HG02798 (cell line): ENCODE results near the gene PILRA.
"Not testable (repeated sequence)": the region's sequence is repeated elsewhere in the genome, so short reads cannot be mapped to it uniquely, and the experiment has no call there.

ENCODE experiments used
- ATAC-seq: cut with Tn5 transposase; IDR thresholded peaks from one replicate; pipeline ENCODE4 v1.9.1; 2021; ENCODE audit warnings: mild to moderate bottlenecking; ENCODE audit not compliant: unreplicated experiment, poor library complexity

The PILRA gene

DNA sequence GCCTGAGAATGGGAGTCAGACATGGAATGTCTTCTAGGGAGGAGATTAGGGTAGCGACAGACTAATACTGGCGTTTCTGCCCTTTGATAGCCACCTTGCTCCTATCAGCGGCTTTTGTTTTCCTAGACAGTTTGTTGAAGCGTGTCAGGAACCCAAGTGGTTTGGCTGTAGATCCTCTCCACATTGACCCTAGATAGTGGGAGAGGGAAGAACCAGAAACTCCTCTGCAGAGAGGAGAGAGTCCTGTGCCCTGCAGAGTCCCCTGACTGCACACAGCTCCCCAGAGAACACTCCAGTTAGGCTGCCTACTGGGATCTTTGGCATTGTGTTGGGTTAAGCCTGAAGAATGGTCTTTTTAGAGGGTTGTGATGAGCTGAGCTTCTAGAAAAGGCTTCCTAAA is 58.8 kb downstream of the PILRA start:
- no peak for ATAC-seq

DNA sequence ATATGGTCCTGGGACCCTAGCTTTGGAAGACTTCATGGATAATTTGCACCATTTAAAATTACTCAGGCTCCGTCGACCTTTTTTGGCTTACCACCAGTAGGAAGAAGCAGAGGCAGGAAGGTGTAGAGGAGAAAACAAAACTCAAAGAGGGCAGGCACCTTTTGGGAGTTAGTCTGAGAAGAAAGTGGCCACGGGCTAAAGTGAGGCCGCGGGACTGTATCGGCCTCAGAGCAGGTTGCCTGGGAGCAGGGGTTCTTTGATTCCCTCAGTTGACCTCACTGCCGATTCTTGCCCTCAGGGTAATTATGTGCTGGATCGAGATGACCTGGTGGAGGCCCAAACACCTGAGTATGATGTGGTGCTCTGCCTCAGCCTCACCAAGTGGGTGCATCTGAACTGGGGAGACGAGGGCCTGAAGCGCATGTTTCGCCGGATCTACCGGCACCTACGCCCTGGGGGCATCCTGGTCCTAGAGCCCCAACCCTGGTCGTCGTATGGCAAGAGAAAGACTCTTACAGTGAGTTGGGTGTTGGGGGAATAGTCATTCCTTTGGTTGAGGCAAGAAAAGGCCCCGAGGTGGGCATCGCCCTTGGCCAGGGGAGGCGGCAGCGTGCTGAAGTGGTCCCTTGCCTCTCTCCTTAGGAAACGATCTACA is 59.5 kb downstream of the PILRA start:
- no peak for ATAC-seq

DNA sequence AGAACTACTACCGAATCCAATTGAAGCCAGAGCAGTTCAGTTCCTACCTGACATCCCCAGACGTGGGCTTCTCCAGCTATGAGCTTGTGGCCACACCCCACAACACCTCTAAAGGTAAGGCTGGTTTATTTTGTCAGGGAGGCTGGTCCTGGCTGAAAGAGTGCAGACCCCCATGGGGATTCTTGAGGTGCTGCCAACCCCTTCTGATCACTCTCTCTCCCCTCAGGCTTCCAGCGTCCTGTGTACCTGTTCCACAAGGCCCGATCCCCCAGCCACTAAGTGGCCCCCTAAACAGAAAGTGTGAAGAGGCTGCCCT is 59.9 kb downstream of the PILRA start:
- ATAC-seq, result no peak

DNA sequence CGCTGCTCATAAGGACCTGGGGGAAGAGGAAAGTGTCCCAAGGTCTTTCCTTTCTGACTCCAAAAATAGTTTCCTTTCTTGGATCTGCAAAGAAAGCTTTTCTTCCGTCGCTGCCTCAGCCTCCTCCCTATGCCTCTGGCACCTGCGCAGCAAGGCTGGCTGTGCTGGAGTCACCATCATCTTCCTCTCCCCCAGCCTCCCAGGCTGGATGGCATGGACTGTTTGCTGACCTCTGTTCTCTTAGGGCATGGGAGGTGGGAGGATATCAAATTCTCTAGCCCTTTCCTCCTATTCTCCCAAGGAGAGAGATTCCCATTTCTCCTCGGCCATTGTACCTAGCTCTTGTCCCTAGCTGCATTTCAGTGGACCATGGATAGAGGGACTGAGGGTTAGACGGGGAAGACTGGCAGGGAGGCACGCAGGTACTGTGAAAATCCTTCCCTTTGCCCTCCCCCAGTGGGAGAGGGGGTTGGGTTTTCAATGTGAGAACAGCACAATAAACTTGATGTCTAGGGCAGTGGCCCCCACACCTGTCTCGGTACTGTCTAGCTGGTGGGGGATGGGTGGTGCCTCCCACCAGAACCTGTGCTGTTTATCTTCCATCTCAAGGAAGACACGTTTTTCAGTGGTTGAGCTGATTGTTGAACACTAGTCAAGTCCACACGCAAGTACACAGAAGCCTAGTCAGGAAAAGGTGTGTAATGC is 60.5 kb downstream of the PILRA start:
- no peak for ATAC-seq

DNA sequence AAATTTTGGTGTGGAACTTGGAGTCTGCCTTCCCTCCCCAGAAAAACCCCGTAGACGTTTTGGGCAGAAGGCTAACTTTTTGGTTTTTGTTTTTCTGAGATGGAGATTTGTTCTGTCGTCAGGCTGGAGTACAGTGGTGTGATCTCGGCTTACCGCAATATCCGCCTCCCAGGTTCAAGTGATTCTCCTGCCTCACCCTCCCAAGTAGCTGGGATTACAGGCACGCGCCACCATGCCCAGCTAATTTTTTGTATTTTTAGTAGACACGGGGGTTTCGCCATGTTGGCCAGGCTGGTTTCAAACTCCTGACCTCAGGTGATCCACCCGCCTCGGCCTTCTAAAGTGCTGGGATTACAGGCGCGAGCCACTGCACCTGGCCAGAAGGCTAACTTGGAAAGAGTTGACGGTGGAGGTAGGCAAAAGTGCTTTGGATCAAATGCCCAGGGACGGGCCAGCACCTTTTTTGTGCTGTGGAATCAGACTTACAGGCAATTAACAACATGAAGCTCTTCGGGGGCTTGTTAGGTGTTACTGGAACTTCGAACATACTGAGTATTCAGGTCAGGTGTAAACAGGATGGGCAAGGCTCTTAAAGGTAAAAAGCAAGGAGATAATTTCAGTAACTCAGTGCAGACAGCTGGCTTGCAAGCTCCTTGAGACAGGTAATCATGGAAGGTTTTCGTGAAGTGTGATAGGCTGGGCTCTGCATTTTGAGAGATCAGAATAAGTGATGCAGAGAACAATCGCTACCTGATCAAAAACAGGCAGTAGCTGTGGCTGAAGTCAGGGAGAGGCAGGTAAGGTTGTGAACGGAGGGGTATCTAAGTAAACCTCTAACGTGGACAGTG is 61.2 kb downstream of the PILRA start:
- ATAC-seq, result no peak

DNA sequence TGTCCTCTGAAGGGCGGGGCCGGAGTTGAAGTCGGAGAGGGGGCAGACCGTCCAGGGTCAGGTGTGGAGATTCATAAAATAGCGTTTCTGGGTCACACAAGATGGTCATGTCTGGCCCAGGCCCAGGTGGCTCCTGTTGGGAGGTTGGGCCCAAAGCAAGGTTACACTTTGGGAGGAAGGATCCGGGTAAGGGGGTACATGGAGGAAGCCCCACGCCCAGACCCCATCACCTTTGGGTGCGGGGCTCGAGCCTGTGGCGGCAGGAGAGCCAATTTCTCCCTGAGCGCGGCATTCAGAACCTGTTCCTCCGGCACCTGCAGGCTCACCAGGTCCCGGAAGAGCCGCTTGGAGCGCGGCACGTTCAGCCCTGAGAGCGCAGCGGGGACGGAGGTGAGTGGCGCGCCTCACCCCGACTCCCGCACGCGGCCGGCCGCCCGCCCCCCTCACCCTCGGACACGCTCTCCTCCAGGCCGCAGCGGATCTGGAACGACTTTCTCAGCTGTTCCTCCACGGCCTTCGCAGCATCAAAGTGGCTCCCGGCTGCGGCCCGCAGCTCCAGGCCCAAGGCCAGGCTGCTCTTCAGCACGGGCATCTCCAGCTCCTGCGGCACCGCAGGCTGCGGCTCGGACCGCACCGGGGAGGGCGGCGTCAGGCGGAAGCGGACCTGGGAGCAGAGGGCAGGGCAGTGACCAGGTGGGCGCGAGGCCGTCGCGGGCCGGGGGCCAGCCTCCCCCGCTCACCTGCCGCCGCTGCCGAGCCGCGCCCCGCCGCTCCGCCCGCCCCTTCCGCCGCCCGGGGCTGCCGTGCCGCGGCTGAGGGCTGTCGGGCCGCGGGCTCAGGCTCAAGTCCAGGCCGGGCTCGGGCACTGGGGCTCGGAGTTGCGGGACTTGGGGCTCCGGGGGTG is 62.4 kb downstream of the PILRA start:
- ATAC-seq, result peak; percentile 28

DNA sequence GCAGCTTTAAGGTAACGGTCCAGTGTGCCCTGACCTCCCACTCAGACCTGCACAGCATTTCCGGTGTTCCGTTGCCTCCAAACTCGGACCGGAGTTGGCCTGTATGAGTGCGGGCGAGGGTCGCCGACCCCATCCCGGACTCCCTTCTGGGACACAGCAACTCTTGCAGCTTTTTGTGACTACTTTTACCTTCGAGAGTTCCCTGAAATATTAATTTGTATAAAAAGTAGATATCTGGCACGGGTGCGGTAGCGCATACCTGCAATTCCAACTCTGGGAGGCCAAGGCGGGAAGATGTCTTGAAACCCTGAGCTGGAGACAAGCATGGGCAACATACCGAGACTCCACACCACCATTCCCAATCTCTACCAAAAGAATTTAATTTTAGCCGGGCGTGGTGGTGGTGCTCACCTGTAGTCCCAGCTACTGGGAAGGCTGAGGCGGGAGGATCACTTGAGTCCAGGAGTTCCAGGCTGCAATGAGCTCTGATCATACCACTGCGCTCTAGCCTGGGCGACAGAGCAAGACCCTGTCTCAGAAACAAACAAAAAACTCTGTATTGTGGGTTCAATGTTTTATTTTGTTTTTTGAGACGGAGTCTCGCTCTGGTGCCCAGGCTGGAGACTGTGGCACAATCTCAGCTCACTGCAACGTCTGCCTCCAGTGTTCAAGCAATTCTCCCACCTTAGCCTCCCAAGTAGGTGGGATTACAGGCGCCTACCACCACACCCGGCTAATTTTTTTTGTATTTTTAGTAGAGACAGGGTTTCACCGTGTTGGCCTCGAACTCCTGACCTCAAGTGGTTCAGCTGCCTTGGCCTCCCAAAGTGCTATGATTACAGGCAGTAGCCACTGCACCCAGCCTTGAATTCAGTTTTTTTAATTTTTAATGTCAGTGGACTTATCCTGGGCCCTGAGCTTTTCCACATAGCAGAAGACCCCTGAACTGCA is 64.1 kb downstream of the PILRA start:
- no peak for ATAC-seq

DNA sequence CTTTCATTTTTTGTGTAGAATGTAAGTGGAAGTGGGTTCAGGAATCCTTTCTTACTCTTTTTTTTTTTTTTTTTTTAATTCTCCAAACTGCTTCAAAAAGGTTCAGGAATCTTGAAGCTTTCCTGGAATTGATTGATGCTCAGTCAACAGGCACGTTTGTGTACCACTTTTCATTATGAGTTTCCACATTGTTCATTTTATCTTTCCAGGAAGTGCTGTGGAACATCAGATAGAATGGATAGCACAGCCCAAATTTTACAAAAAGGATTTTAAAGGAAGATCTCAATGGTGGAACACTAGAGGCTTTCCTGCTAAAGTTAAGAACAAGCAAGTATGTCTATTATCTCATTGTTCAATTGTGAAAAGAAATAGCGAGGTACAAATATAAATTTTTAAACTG is 64.9 kb downstream of the PILRA start:
- ATAC-seq, result no peak

DNA sequence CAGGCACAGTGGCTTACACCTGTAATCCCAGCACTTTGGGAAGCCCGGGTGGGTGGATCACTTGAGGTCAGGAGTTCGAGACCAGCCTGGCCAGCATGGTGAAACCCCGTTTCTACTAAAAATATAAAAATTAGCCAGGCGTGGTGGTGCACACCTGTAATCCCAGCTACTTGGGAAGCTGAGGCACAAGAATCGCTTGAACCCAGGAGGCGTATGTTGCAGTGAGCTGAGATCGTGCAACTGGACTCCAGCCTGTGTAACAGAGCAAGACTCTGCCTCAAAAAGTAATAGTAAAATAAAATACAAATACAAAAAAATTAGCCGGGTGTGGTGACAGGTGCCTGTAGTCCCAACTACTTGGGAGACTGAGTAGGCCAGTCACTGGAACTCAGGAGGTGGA is 65.4 kb downstream of the PILRA start:
- not testable (repeated sequence) for ATAC-seq

DNA sequence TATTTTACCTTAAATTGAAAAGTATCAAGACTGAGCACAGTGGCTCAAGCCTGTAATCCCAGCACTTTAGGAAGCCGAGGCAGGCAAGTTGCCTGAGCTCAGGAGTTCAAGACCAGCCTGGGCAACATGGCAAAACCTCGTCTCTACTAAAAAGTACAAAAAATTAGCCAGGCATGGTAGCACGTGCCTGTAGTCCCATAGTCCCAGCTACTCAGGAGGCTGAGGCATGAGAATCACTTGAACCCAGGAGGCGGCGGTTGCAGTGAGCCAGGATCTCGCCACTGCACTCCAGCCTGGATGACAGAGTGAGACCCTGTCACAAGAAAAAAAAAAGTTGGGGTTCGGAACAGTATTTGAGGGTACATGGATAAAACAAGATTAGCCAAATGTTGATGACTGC is 66.0 kb downstream of the PILRA start:
- ATAC-seq, result not testable (repeated sequence)

DNA sequence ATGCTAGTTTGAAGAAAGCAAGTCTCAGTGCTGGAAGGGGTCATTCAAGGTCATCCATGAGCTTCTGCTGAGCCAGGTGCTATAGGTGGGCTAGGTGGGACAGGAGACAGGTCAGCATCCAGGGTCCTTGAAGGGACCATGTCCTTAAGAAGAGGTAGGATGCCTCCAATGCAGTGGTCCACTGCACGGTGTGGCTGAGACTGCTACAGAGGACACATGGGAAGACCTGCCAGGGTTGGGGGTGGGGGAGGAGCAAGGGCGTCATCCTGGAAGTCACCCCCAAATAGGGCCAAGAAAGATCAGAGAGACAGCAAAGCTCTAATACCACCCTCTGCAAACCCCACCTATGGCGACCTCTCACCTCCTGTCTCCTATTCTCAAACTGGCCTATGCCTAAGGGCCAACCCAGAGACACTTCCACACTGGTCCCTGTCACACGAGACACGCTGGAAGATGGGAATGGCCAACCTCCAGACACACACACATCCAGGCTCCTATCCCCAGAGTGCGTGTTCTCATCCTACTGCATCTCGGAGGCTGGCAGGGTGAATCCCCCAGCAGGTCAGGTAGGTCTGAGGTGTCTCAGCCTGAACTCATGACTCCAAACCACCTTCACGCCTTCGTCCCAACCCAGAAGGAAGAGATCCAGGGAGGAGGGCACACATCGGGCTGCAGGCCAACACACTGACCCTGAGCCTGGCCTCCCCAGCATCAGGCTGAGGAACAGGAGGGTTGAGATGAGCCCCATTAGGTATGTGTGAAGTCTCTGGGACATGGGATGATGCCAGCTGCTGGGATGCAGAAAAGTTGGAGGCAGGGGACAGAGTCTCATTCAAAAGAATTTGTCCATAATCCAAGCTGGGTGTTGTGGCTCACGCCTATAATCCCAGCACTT is 68.6 kb downstream of the PILRA start:
- ATAC-seq, result no peak

DNA sequence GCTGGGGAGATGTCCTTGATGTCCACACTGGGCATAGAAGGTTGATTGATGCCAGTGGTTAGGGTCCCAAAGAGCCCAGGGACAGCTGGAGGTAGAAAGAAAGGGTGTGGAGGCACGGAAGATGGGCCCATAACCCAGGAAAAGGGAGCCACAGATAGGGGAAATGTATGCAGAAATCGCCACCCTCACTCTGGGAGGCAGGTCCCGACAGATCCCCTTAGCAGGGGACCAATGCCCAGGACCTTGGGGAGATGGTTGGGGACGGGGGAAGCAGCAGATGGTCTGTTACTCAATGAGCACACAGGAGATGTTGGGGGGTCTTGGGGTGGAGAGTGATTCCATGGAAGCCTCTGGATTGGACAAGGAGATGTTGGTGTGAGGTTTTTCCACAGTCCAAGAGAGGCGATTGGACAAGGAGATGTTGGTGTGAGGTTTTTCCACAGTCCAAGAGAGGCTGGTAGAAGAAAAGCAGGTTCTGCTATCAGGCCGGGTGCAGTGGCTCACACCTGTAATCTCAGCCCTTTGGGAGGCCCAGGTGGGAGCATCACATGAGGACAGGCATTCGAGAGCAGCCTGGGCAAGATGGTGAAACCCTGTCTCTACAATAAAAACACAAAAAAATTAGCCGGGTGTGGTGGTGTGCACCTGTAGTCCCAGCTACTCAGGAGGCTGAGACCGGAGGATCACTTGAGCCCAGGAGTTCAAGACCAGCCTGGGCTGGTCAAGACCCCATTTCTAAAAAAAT is 70.0 kb downstream of the PILRA start:
- no peak for ATAC-seq

DNA sequence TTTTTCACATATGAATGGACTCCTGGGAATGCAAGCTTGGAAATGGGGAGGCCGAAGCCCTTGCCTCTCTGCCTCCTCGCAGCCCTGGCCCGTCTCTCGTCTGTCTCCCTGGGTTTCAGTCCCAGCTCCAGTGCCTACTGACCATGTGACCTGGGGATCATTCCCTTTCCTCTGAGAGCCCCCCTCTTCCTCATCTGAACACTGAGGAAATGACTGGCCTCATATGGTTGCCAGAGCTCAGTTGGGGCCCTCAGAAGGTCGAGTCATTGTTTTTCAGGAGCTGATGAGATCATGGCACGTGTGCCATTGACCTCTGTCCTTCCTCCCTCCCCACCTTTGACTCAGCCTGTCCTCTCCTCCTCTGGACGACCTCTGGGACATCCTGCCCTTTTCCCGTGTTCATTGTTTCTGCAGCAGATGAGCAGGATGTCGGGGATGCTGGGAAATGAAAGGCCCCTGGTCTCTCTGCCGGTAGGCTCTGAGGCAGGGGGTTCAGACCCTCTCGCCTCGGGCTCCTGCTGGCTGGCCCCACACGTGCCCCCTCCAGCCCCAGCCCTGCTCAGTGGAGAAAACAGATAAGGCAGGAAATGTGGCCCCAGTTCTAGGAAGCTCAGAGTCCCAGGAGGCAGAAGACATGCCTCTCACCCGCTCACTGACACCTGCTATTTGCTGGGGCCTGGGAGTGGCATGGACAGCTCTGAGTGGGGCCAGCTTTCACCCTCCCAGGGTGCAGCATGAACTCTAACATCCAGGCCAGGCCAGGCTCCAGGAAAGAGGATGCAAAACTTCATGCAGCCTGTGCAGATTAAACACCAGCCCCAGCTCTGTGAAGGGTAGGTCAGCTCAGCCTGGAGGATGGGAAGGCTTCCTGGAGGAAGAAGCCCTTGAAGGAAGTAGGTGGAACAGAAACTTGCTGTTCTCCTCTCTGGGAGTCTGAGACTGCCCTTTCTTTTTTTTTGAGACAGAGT is 71.3 kb downstream of the PILRA start:
- ATAC-seq, result no peak

DNA sequence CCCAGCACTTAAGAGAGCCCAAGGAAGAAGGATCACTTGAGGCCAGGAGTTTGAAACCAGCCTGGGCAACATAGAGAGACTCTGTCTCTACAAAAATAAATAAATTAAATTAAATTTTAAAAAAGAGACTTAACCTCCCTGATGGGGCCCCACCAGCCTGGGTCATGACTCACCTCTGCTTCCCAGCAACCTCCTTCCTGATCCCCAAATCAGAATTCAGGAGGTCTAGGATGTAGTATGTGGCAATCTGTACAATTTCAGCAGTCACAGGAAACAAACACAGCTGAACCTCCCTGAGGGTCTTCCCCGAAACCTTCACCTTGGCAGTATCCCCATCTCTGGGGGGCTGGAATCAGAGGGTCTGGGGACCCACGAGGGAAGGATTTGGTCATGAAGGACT is 72.8 kb downstream of the PILRA start:
- ATAC-seq, result no peak

DNA sequence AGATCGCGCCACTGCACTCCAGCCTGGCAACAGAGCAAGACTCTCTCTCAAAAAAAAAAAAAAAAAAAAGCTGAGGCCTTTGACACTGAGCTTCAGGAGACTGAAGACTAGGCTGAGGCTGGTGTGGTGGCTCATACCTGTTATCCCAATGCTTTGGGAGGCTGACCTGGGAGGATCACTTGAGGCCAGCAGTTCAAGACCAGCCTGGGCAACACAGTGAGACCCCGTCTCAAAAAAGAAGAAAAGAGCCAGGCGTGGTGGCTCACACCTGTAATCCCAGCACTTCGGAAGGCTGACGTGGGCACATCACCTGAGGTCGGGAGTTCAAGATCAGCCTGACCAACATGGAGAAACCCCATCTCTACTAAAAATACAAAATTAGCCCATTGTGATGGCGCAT is 74.1 kb downstream of the PILRA start:
- ATAC-seq, result not testable (repeated sequence)

DNA sequence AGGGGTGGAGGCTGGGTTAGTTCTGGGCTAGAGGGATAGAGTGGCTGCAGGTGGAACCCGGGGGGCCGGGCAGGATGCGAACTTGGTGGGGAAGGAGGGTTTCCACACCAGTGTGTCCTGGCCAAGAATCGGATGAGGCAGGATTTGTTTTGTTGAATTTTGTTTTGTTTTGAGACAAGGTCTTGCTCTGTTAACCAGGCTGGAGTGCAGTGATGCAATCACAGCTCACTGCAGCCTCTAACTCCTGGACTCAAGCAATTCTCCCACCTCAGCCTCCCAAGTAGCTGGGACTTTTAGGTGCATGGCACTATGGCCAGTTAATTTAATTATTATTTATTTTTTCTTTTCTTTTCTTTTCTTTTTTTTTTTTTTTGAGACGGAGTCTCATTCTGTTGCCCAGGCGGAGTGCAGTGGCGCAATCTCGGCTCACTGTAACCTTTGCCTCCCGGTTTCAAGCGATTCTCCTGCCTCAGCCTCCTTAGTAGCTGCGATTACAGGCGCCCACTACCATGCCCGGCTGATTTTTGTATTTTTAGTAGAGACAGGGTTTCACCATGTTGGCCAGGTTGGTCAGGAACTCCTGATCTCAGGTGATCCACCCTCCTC is 76.0 kb downstream of the PILRA start:
- no peak for ATAC-seq
